ENCODE results near the gene CNTN6. TPM values are rescaled to one million over a fixed set of nuclear protein-coding genes. Genes with fewer than 3 reads are reported as not detected.

CNTN6 gene
- total and polyA plus RNA-seq, 2 of the 4 experiments (the other 2 are of a cell fraction), result not detected

DNA sequence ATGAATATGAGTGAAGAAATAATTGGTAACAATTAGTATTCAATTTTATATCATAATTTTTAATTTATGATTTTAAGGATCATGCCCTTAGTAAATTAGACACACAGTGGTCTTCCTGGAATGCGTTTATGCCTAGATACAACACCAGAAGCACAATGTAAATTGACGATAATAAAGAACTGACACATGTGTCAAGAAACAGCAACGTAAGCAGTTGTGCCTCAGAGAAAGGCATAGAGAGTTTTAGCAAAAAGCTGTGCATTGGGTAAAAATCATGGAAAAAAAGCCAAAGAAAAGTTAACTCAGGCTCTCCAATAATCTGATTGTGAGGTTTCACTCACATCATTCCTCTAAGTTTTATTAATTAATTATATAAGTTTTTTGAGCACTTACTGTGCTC, 37.0 kb upstream of the CNTN6 start:
- no peaks in the 10 kb centered on the region for H3K9me1 ChIP-seq (ENCODE audit: insufficient read depth, low read length)
- no peak overlapping the region for H3K23ac ChIP-seq (ENCODE audit: low read depth, low read length)
- H3K27me3 ChIP-seq (ENCODE audit: control insufficient read depth, insufficient read depth, low read length), result no peaks in the 10 kb centered on the region
- H3K14ac ChIP-seq (replicated peaks; ENCODE audit: low read depth, low read length), result no peak overlapping the region
- H3K18ac ChIP-seq (ENCODE audit: low read depth, low read length), result no peak overlapping the region
- no peaks in the 10 kb centered on the region for H3K79me1 ChIP-seq (ENCODE audit: low read depth in 1 of 2, low read length in 2 of 2)
- no peak overlapping the region for H2AK5ac ChIP-seq (ENCODE audit: low read depth, low read length)
- no peak overlapping the region for H3K56ac ChIP-seq (ENCODE audit: extremely low read depth, insufficient read depth, low read length)
- H3K4me1 ChIP-seq (ENCODE audit: control insufficient read depth, insufficient read depth, low read length), result no peaks in the 10 kb centered on the region
- no peak overlapping the region for H3K9ac ChIP-seq (ENCODE audit: low read depth, low read length)
- no peak overlapping the region for H2BK15ac ChIP-seq (ENCODE audit: low read depth, low read length)
- no peak overlapping the region for H3K4ac ChIP-seq (ENCODE audit: low read depth, low read length)
- WGBS, 2 experiments (ENCODE audit: extremely low coverage in 2 of 2, insufficient read length in 1 of 2), result no CpG with 5 or more reads among the region's 3 CpGs
- H3K9me3 ChIP-seq (ENCODE audit: control insufficient read depth, insufficient read depth, low read length), result no peaks in the 10 kb centered on the region
- dilution Hi-C loops (cut with HindIII; ENCODE audit: low sequenced_read_pairs, unreplicated experiment) (no loop called here), in situ Hi-C loops (cut with MboI; ENCODE audit: low sequenced_read_pairs) (no loop called here), intact Hi-C loops (cut with micrococcal nuclease) (no loop called here)
- no peaks in the 10 kb centered on the region for H3K36me3 ChIP-seq (ENCODE audit: control insufficient read depth, insufficient read depth, low read length)
- CTCF ChIA-PET, result no interaction called here
- no peak overlapping the region for H3K4me3 ChIP-seq (ENCODE audit: insufficient read depth, low read depth, low read length)
- no peak for DNase-seq
- no peak overlapping the region for H4K91ac ChIP-seq (ENCODE audit: insufficient read depth, low read depth, low read length)
- no peaks in the 10 kb centered on the region for H4K20me1 ChIP-seq (ENCODE audit: insufficient read depth, low read length)
- TF ChIP-seq BHLHE40 (IDR thresholded peaks at IDR 0.05; ENCODE audit: low read depth, low read length) (no peak), CEBPB (IDR thresholded peaks at IDR 0.05; ENCODE audit: low read depth, low read length) (no peak), SMC3 (IDR thresholded peaks at IDR 0.05; ENCODE audit: low read depth, low read length) (no peak), MAZ (IDR thresholded peaks at IDR 0.05; ENCODE audit: borderline replicate concordance, low read depth, low read length) (no peak), MAFK (IDR thresholded peaks at IDR 0.05; ENCODE audit: low read depth, low read length) (no peak), RFX5 (IDR thresholded peaks at IDR 0.05; ENCODE audit: low read depth, low read length) (no peak), CHD1 (IDR thresholded peaks at IDR 0.05; ENCODE audit: low read depth, low read length) (no peak), RAD21 (IDR thresholded peaks at IDR 0.05; ENCODE audit: low read length) (no peak)
- TF ChIP-seq, protein P1, sequence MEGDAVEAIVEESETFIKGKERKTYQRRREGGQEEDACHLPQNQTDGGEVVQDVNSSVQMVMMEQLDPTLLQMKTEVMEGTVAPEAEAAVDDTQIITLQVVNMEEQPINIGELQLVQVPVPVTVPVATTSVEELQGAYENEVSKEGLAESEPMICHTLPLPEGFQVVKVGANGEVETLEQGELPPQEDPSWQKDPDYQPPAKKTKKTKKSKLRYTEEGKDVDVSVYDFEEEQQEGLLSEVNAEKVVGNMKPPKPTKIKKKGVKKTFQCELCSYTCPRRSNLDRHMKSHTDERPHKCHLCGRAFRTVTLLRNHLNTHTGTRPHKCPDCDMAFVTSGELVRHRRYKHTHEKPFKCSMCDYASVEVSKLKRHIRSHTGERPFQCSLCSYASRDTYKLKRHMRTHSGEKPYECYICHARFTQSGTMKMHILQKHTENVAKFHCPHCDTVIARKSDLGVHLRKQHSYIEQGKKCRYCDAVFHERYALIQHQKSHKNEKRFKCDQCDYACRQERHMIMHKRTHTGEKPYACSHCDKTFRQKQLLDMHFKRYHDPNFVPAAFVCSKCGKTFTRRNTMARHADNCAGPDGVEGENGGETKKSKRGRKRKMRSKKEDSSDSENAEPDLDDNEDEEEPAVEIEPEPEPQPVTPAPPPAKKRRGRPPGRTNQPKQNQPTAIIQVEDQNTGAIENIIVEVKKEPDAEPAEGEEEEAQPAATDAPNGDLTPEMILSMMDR (conservative IDR thresholded peaks at IDR 0.05; ENCODE audit: low read depth, low read length), result no peak
- TF ChIP-seq, protein P2, sequence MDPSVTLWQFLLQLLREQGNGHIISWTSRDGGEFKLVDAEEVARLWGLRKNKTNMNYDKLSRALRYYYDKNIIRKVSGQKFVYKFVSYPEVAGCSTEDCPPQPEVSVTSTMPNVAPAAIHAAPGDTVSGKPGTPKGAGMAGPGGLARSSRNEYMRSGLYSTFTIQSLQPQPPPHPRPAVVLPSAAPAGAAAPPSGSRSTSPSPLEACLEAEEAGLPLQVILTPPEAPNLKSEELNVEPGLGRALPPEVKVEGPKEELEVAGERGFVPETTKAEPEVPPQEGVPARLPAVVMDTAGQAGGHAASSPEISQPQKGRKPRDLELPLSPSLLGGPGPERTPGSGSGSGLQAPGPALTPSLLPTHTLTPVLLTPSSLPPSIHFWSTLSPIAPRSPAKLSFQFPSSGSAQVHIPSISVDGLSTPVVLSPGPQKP (IDR thresholded peaks at IDR 0.05; ENCODE audit: borderline replicate concordance, low read depth, low read length), result no peak
- TF ChIP-seq, protein P3, sequence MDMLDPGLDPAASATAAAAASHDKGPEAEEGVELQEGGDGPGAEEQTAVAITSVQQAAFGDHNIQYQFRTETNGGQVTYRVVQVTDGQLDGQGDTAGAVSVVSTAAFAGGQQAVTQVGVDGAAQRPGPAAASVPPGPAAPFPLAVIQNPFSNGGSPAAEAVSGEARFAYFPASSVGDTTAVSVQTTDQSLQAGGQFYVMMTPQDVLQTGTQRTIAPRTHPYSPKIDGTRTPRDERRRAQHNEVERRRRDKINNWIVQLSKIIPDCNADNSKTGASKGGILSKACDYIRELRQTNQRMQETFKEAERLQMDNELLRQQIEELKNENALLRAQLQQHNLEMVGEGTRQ (IDR thresholded peaks at IDR 0.05; ENCODE audit: low read depth, low read length), result no peak
- POLR2A ChIA-PET (ENCODE audit: unreplicated experiment), result no interaction called here
- H2AK9ac ChIP-seq (replicated peaks; ENCODE audit: low read depth, low read length, poor library complexity), result no peak overlapping the region
- H3K4me2 ChIP-seq (ENCODE audit: low read depth, low read length), result no peak overlapping the region
- no peak overlapping the region for H2AFZ ChIP-seq (replicated peaks; ENCODE audit: low read length, poor library complexity)
- no peak overlapping the region for H4K8ac ChIP-seq (ENCODE audit: low read depth in 2 of 2, low read length in 2 of 2)
- H4K5ac ChIP-seq (ENCODE audit: low read depth, low read length), result no peak overlapping the region
- no peak overlapping the region for H2BK120ac ChIP-seq (ENCODE audit: low read depth, low read length)
- H3K27ac ChIP-seq (ENCODE audit: insufficient read depth, low read length), result no peak overlapping the region
- H2BK20ac ChIP-seq (ENCODE audit: low read depth, low read length), result no peak overlapping the region
- H2BK5ac ChIP-seq (ENCODE audit: low read depth, low read length, poor library complexity, severe bottlenecking), result no peak overlapping the region
- ATAC-seq (ENCODE audit: low read depth), result no peak
- BruUV-seq (replicated peaks), result no TSS peak
